Ovary (tissue), 9 donors: ENCODE results near the gene CEMIP. TPM values are rescaled to one million over a fixed set of nuclear protein-coding genes. Genes with fewer than 3 reads are reported as not detected.

ENCODE experiments used
- DNase-seq, 5 donors: peaks; one replicate each; pipeline ENCODE4 v3.0.0-alpha.2; 2019 to 2020
- H3K27ac ChIP-seq, 2 donors: fragments of 200-600 bp; one replicate each; pipeline versions ENCODE4 v1.5.1 to v1.8.0; 2019 to 2022
- H3K27me3 ChIP-seq: fragments of 200-600 bp; one replicate; pipeline ENCODE4 v1.8.0; 2022
- H3K36me3 ChIP-seq: fragments of 200-600 bp; sonication (generic); one replicate; pipeline ENCODE4 v1.5.1; 2019
- H3K4me1 ChIP-seq: one replicate; pipeline ENCODE4 v1.8.1; 2013; ENCODE audit warnings: mild to moderate bottlenecking, moderate library complexity; ENCODE audit not compliant: insufficient read depth
- H3K4me3 ChIP-seq: fragments of 200-600 bp; sonication (generic); one replicate; pipeline ENCODE4 v1.5.1; 2017
- H3K9me3 ChIP-seq, 2 donors: fragments of 200-600 bp in 1 of 2; sonication (generic) in 1 of 2; one replicate each; pipeline versions ENCODE4 v1.5.1 to v1.8.1; 2013 to 2019; ENCODE audit warnings: mild to moderate bottlenecking in 1 of 2, moderate library complexity in 1 of 2
- CTCF ChIP-seq, 3 donors: fragments of 450-650 bp in 2 of 3; fragments of 200-600 bp in 1 of 3; IDR thresholded peaks; one replicate each; pipeline versions ENCODE4 v1.5.1 to v1.8.0; 2016 to 2022; ENCODE audit warnings: antibody characterized with exemption in 3 of 3, mild to moderate bottlenecking in 1 of 3
- EP300 ChIP-seq: sonication (generic); formaldehyde crosslinking; IDR thresholded peaks from one replicate; pipeline ENCODE4 v1.6.1; 2017; ENCODE audit warnings: antibody characterized with exemption
- POLR2A ChIP-seq: fragments of 450-650 bp; IDR thresholded peaks from one replicate; pipeline ENCODE4 v1.6.1; 2017; ENCODE audit warnings: antibody characterized with exemption, mild to moderate bottlenecking, moderate library complexity
- WGBS, 3 donors: extraction: QIAGEN DNeasy Blood & Tissue Kit in 1 of 3; methylation state at CpG; one replicate each; pipeline versions ENCODE4 v1.1.5 to v1.1.7; 2013 to 2017; 5-methylcytosine and 5-hydroxymethylcytosine counted together
- intact Hi-C, 4 donors: fragments of 100-400 bp; cut with DNase I; formaldehyde crosslinking; loops; one replicate each; pipeline versions ENCODE4 v1.11.0 to v1.15.1; 2022 to 2023
- polyA plus RNA-seq, 2 donors: library from polyadenylated mRNA; stranded (reverse); fragments of 200-250 nt in 1 of 2; fragments of 350-450 nt in 1 of 2; fragmentation: Illumina TruSeq in 1 of 2; extraction: RNeasy Lipid Tissue Mini Kit (QIAGEN cat#74804) in 1 of 2; gene quantifications; one replicate each; pipeline ENCODE4 v1.2.3, GENCODE V29; 2013 to 2014
- total RNA-seq, 7 donors: library from RNA; depleted of rRNA in 2 of 7; stranded (reverse); fragments of >200 nt in 2 of 7; fragmentation: NEBNext Ultra II Directional in 3 of 7; extraction: Animal tissue kit (Norgen Biotek cat#: 25700) in 3 of 7; gene quantifications; one replicate each; pipeline versions ENCODE4 v1.1.0 to v1.2.4, GENCODE V29; 2016 to 2023
- donor health status: DM: no; HTN: no; CAD: no; lungs with moderate emphysema.
- donor health status: DM: no; HTN: no; CAD: no.
- donor health status: Bipolar disorder and iron deficiency.
- donor health status: DM: yes; HTN: yes; CAD: no.
- donor health status: DM: no; HTN: no; CAD: no.
- donor health status: DM: yes; HTN: yes; CAD: no.

Gene CEMIP
- total and polyA plus RNA-seq, 9 donors, result 2.2 to 12.3 (median 4.7) TPM

- WGBS, 3 donors, result 86 to 89% (median 88%) methylated on average over 5 of the region's 5 CpGs
- H3K36me3 ChIP-seq, result no peaks in the 10 kb centered on the region
- H3K4me1 ChIP-seq, result no peaks in the 10 kb centered on the region
- intact Hi-C loops, result no loop called here
- H3K4me3 ChIP-seq, result no peak overlapping the region
- TF ChIP-seq CTCF (IDR thresholded peaks at IDR 0.05) (no peak), EP300 (no peak), POLR2A (no peak)
- H3K27me3 ChIP-seq, result no peaks in the 10 kb centered on the region
- DNase-seq, result no peak
- H3K27ac ChIP-seq, result no peak overlapping the region
- H3K9me3 ChIP-seq, result no peaks in the 10 kb centered on the region
Observed at GRCh38 chr15:80800067-80800466, 20.9 kb downstream of the CEMIP start.

- no peaks in the 10 kb centered on the region for H3K36me3 ChIP-seq
- H3K27me3 ChIP-seq, result no peaks in the 10 kb centered on the region
- no peaks in the 10 kb centered on the region for H3K4me1 ChIP-seq
- H3K27ac ChIP-seq, result no peak overlapping the region
- H3K9me3 ChIP-seq, result no peaks in the 10 kb centered on the region
- TF ChIP-seq EP300 (no peak), CTCF (IDR thresholded peaks at IDR 0.05) (no peak), POLR2A (no peak)
- DNase-seq, result no peak
- intact Hi-C loops, result no loop called here
- no peak overlapping the region for H3K4me3 ChIP-seq
- 67 to 83% (median 69%) methylated on average over 9 to 10 of the region's 10 CpGs for WGBS, 3 donors
Observed at GRCh38 chr15:80801891-80802680, 22.9 kb downstream of the CEMIP start.

GRCh38 chr15:80803580-80804525 is 24.7 kb downstream of the CEMIP start:
- 95 to 96% (median 96%) methylated on average over 7 of the region's 7 CpGs for WGBS, 3 donors
- intact Hi-C loops, result no loop called here
- H3K9me3 ChIP-seq, result no peaks in the 10 kb centered on the region

More at GRCh38 chr15:80803580-80804525, 24.7 kb downstream of the CEMIP start:
- no peak for TF ChIP-seq CTCF (IDR thresholded peaks at IDR 0.05)
- no peak for TF ChIP-seq POLR2A
- TF ChIP-seq EP300, result no peak
- H3K36me3 ChIP-seq, result no peaks in the 10 kb centered on the region
- DNase-seq, result no peak
- H3K27ac ChIP-seq, result no peak overlapping the region
- H3K4me3 ChIP-seq, result no peak overlapping the region
- H3K27me3 ChIP-seq, result no peaks in the 10 kb centered on the region
- H3K4me1 ChIP-seq, result no peaks in the 10 kb centered on the region
